ENCODE measurements around the gene PGS1.
"Not testable (repeated sequence)": the region's sequence is repeated elsewhere in the genome, so short reads cannot be mapped to it uniquely, and the experiment has no call there.

The PGS1 gene

DNA sequence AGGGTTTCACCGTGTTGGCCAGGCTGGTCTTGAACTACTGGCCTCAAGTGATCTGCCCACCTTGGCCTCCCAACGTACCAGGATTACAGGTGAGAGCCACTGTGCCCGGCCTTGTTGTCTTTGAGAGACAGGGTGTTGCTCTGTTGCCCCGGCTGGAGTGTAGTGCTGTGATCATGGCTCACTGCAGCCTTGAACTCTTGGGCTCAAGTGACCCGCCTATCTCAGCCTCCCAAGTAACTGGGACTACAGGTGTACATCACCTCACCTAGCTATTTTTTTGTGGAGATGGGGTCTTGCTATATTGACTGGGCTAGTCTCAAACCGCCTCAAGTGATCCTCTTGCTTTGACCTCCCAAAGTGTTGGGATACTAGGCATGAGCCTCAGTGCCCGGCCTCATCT lies 68.4 kb downstream of the PGS1 start:
- DNase-seq (ENCODE audit: low spot score): no peak

DNA sequence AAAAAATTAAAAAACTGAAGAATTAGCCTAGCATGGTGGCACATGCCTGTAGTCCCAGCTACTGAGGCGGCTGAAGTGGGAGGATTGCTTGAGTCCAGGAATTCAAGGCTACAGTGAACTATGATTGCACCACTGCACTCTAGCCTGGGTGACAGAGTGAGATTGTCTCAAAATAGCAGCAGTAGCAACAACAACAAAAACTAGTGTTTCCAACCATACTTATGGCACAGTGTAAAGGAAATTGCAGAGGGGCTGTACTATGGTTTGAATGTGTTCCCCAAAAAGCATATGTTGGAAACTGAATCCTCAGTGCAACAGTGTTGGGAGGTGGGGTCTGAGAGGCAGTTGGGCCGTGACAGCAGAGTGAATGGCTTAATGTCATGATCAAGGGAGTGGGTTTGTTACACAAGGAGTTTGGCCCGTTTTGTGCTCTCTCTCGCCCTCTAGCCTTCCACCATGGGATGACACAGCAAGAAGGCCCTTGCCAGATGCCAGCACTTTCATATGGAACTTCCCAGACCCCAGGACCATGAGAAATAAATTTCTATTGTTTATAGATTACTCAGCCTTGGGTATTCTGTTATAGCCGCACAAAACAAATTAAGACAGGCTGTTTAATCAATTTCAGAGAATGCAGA lies 70.0 kb downstream of the PGS1 start:
- DNase-seq (ENCODE audit: low spot score): no peak

DNA sequence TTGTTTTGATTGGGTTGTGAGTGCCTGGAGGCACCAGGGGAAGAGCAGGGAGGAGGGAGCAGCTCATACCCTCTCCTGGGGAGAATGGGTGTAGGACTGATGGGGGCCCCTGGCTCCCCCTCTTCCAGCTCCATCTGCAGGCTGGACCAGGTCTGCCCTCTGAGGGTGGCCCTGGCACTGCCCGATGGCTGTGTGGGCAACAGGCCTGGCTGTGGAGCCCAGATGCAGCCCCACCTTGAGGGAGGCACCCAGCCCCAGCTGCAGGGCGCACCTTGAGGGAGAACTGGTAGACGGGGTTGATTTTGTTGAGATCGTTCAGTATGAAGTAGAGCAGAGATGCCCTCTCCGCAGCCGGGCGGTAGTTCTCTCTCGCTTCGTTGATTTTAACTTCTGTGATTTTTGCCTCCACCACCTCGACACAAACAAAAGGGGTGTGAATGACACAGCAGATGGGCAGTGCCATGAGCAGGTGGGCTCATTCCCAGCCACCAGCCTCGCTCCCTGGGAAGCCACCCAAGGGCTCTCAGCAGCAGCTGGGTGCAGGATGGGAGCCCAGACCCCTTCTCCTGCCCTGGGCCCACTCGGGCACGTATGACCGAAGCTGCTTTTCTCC lies 71.6 kb downstream of the PGS1 start:
- no peak for DNase-seq (ENCODE audit: low spot score)

DNA sequence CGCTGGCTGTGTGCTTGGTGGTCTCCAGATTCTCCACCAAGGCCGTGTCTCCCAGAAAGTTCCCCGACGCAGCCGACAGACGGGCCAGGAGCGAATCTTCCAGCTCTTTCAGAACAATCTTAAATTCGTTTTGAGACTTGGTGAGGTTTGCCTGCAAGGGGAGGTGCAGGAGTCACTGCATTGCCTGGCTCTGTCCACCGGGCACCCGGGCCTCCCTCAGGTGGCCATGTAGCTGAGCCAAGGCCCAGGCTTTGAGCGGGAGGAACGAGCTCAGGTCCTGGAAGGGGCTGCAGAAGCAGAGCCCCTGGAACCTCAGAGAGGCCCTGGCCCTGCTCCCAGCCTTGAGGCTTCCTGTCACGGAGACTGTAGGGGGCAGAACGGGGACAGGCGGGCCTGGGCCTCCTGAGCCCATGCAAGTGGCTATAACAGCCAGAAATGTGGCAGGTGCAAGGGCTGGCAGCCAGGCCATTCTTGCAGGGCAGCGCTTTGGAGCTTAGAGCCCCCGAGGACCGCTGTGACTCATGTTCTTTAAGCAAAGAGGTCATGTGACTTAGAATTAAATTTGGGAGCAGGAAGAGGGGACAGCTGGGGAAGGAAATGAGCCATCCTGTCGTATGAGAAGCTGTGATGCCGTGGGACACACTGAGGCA lies 72.4 kb downstream of the PGS1 start:
- DNase-seq (ENCODE audit: low spot score): no peak

DNA sequence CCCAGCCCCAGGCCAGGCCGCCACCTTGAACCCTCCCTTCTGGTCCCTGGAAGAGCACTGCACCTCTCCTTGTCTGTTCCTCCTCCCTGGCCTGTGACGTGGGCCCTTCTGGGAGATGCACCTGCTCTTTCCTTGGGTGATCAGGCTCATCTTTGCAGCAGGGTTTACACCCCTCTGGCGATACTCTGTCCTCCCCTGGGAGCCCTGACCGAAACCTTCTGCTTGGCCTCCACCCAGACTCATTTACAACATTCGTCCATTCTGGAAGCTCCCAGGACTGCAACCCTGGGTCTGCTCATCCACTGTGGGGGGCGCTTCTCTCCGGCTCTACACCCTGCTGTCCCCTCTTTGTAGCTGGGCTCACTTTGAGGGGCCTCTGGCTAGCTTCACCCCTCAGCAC lies 73.3 kb downstream of the PGS1 start:
- DNase-seq (ENCODE audit: low spot score): no peak

DNA sequence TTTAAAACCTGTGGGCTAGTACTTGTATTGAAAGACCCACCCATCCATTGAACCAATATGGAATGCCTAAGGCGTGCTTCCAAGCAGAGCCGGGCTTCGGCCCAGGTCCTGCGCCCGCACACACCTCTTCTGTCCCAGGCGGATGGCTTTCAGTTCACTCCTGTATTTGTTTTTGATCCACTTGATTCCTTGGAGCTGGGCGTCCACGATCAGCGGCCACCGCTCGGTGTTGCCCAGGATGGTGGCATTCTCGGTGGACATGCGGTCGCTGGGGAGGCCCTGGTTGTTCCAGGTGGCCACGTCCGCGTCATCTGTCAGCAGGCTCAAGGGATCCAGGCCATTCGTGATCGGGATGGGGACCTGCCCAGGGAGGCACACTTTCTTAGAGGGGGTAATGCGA lies 75.9 kb downstream of the PGS1 start:
- no peak for DNase-seq (ENCODE audit: low spot score)

DNA sequence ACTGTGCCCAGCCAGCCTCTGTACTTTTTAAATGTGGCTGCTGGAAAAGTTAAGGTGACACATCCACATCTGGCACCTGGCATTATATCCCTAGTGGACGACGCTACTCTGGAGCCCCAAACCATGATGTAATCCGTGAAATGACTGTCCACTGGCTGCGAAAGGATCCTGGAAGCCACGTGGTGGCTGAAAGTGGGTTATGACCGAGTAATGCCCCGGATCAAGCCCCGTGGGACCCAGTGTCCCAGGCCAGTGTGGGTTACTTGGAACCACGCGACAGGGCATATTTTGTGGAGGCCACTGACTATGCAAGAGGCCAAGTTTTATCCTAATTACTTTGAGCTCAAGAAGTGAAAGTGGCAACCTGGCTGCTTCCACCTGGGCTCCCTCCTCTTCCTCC lies 79.6 kb downstream of the PGS1 start:
- no peak for DNase-seq (ENCODE audit: low spot score)

DNA sequence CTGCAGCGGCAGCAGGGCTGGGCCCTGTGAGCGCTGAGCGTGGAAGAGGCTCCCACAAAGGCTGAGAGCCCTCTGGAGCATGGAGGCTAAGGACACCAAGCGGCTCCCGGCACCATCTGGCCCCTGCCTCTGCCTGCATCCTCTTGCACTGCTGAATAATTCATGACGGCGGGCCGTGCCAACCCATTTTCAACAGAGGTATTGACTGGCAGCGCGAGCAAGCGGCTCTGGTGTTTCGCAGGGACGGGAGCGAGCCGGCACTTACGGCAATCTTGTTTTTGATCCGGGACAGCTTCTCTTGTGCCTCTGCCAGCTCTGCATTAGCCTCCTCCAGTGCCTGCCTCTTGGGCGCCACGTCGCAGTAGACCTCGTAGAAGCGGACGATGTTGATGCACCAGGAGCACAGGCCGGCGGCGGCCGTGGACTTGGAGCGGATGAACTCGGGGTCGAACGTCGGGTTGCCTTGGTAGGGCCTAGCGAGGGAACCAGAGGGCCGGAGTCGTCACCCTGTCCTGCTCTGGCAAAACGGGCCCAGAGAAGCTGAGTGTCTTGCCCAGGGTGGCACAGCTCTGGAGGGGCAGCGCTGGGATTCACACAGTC lies 80.4 kb downstream of the PGS1 start:
- no peak for DNase-seq (ENCODE audit: low spot score)

DNA sequence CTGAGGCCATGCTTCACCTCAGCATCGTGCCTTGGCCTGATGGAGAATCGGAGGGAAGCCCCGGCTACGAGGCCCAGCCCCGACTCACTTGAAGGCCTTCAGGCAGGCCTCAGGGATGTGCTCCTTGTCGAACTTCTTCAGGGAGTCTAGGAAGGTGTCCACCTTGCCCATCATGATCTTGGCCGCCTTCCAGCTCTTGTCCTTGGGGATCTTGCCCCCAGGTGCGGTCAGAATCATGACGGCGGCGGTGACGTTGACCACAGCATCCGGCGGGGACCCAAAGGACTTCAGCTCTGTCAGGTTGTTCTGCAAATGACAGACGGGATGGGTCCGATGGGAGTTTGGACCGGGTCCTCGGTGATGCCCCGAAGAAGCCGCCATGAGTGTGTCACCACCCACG lies 81.2 kb downstream of the PGS1 start:
- no peak for DNase-seq (ENCODE audit: low spot score)

DNA sequence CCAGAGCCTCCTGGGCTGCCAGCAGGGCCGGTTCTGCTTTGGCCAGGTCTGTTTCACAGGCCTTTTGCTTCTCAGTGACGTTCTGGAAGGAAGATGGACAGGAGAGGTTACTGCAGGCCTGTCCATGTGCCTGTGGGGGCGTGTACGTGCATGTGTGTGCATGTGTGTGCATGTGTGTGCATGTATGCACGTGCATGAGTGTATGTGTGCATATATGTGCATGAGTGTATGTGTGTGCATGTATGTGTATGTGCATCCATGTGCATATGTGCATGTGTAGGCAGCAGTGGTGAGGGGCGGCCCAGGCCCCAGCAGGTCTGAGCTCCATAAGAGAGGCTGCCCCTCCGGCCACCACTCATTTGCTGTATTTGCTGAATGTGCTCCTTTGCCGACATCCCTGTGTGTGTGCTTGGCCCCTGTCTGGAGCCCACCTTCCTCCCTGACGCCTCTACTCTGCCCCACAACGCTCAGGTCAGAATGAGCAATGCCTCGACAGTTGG lies 81.8 kb downstream of the PGS1 start:
- DNase-seq (ENCODE audit: low spot score): no peak

DNA sequence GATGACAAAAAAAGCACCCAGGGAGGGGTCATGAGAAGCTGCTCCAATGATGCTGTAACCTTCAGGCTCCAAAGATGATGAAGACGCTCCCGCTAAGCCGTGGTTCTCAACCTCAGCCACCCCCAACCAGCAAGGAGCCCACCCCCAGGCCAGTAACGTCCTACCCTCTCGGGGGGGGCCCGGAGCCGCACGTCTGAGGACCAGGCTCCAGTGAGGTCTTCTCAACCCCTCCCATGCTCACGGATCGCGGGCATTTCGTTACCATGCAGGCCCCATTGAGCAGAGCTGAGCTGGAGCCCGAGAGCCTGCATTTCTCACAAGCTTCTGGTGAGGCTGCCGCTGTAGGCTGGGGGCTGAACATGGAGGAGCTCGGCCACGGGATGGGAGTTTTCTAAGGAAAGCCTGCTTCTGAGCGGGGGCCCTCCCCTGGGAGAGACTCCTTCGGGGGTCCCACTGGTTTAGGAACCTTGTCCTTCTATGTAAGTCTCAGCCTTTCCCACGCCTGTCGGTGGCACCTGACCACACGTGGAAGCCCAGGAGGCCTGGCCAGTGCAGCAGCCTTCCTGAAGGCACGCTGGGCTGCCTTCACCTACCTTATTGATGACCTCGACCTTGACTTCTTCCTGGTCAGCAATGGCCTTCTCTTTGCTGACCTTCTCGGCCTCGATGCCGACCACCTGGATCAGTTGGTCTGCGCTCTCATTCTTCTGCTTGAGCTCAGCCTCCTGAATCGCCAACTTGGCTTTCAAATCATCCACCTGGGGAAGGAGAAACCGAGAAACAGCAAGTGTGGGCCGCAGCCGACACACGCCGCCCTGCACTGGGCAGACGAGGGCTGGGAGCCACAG lies 82.7 kb downstream of the PGS1 start:
- DNase-seq (ENCODE audit: low spot score): no peak

DNA sequence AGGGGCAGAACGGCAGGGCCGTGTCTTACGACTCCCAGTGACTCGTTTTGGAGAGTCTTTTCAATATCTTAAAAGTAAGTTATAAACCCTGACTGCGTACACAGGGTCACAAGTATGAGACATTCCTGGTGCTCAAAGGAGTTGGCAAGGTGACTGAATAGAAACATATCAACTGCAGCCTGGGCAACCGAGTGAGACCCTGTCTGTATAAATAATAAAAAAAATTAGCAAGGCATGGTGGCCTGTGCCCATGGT lies 83.3 kb downstream of the PGS1 start:
- DNase-seq (ENCODE audit: low spot score): no peak

DNA sequence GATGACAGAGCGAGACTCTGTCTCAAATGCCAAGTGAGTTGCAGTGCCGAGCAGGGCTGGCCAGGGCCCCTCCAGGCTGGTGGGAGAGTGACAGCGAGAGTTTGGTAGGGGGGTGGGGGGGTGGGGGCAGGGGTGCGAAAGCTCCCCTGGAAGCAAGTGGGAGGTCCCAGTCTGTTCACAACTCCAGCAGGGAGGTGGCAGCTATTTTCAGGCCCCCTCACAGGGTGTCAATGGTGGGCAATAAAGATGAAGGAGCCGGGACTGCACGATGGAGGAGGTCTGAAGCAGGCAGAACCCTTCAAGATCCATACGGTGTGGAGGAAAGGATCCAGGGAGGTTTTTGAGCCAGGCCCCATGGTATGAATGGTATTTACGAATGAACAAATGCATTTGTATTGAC lies 83.7 kb downstream of the PGS1 start:
- no peak for DNase-seq (ENCODE audit: low spot score)

DNA sequence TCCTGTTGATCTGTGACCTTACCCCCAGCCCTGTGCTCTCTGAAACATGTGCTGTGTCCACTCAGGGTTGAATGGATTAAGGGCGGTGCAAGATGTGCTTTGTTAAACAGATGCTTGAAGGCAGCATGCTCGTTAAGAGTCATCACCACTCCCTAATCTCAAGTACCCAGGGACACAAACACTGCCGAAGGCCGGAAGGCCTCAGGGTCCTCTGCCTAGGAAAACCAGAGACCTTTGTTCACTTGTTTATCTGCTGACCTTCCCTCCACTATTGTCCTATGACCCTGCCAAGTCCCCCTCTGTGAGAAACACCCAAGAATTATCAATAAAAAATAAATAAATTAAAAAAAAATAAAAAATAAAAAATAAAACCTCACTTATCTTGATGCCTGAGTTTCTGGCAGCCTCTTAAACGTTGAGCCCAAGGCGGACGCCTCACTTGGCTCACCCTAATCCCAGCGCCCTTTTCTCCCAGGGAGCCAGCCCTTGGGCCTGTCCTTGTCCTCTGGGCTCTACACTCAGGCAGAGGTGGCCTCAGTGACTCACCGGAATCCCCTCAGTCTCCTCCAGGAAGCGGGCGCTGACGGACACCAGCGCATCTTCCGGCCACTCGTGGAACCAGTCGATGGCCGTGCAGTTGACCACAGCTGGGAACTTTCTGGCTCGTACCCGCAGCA lies 87.8 kb downstream of the PGS1 start:
- not testable (repeated sequence) for DNase-seq (ENCODE audit: low spot score)

DNA sequence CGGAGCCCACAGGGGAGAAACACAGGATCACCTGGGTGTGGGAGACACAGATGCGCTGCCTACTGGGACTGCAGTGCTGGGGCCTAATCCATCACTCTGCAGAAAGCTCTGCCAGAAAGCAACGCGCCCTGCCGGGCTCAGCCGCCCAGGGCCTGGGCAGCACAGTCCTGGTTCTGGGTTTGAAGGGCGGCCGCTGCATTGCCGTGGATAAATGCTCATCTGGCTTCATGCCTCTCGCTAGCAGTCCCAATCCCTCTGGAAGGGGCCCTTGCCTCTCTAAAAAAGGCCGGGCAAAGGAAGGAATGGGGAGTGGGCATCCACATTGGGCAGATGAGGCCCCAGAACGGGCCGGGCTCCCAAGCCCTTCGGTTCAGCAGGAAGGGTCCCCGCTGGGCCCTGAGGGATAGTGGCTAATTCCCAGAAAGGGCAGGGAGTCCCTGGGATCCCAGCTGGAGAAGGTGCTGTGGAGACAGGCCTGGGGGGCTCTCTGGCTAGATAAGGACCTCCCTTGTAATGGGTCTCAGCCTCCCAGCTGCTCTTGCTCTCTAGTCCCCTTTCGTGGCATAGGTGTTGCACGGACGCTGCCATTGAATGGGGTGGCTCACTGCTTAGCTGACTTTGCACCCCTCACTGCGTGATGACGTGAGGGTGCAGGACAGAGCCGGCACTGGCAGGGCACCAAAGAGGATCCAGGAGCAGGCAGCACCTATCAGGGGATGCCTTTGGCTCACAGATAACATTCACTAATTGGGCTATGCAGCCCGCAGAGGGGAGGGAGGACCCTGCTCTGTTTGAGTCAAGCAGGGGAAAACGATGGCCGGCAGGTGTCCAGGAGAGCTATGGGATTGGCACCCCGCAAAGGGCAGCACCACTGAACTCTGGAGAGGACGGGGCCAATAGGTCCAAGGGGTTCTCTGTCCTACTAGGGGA lies 88.6 kb downstream of the PGS1 start:
- DNase-seq (ENCODE audit: low spot score): no peak

DNA sequence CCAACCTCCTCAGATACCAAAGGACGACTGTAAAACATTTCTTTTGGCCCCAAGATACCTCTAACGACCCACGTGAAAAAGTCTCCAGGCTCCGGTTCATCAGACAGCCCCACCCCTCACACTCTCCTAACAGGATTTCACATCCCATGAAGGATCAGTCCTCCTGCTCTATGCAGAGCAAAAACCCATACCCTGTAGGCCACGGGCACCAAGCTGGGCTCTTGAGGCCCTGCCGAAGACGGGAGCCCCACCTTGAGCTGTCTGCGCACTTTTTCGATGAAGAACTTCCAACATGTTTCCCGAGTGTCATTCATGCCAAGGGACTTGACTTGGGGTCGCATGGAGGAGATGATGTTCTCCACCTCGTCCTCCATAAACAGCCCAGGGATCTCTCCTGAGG lies 89.9 kb downstream of the PGS1 start:
- no peak for DNase-seq (ENCODE audit: low spot score)

DNA sequence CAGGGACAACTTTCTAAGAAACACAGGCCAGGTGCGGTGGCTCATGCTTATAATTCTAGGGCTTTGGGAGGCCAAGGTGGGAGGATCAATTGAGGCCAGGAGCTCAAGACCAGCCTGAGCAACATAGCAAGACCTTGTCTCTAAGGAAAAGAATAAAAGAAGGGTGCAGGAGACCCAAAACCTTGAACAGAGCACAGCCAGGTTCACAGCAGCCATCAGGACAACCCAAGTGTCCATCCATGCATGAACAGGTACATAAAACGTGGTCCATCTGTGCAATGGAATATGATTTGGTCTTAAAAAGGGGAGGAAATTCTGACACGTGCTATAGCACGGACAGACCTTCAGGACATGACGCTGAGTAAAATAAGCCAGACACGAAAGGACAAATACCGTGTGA lies 91.0 kb downstream of the PGS1 start:
- no peak for DNase-seq (ENCODE audit: low spot score)

DNA sequence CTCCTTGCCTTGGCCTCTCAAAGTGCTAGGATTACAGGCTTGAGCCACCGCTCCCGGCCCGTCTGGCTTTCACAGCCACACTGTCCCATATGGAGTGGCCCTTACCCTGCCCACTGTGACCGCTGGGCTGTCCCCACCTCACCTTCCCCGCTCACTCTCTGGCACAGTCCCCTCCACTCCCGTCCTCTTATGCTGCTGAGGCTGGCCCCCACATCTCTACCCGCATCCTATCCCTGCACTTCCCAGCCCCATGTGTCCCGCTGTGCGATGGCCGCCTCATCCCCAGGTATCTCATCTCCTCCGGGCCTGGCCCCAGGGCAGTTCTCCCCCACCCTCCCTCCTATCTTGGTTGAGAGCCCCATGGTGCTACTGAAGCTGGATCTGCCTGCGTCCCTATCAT lies 93.2 kb downstream of the PGS1 start:
- DNase-seq (ENCODE audit: low spot score): no peak

DNA sequence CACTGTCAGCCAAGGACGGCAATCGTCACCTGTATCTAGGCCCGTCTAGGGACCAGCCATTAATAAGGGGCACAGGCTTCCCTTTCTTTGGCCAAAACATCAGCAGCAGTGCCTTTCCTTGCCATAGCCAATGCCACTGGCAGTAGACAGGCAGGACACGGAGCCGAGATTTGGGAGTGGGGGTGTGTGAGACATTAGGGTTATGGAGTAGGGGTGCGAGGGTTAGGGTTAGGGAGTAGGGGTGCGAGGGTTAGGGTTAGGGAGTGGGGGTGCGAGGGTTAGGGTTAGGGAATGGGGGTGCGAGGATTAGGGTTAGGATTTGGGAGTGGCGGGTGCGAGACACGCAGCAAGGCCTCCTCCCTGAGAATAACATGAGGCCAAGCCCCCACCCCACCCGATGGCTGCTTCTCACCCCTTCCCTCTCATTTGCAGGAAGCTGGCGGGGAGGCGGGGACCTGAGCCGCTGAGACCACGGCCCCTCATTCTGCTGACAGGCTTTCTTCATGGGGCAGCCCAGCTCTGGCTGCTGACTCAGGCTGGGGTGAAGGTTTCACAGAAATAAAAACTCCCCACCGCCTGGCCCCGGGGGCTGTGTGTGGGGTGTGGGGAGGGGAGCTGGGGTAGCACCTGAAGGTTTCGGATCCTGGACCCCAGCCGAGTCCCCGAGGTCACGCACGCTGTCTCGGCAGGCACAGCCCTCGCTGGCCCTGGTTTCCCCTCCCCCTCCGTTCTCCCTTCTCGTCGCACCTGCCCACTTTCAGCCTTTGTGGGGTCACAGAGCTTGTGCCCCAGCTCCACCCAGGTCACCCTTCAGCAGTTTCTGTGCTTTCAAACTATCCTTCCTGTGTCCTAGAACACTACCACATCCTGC lies 93.8 kb downstream of the PGS1 start:
- no peak for DNase-seq (ENCODE audit: low spot score)
